Measurements from ENCODE around the gene PROSER1. TPM values are rescaled to one million over a fixed set of nuclear protein-coding genes. Genes with fewer than 3 reads are reported as not detected.

The PROSER1 gene
- total and polyA plus RNA-seq, 10 donors: 12.8 to 52.2 (median 35.4) TPM

DNA sequence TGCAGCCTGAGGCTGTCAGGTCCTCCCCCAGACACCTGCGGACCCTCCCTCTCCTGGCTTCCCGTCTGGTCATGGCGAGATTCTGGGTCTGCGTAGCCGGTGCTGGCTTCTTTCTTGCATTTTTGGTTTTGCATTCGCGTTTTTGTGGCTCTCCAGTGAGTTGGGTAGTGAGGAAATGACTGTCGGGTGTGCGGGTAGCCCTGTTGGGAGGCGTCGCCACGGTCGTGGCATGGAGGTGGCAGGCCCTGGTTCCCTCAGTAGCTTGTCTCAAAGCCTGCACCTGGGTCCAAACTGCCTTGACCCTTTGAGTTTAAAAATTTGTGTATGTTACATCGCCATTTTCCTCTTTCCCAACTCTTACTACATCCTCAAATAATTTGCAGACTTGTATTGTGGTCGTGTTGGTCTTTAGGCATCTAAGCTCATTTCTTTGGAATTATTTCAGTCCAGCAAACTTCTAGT lies 711 bp upstream of the PROSER1 start:
- Histone ChIP-seq H3K36me3 (peaks cover 0 to 16% (median 0%) of the 10 kb centered on the region in 6 donors), H3K4me3 (peak overlapping the region; percentile 55 to 98 (median 93)), H3K27me3 (replicated peaks in 1 of 7) (no peaks in the 10 kb centered on the region), H3K4me1 (peaks cover 31 to 80% (median 62%) of the 10 kb centered on the region in 6 donors), H3K9me3 (no peaks in the 10 kb centered on the region), H3K27ac (peak overlapping the region; percentile 86 to 95 (median 92))
- intact Hi-C loops (cut with DNase I; ENCODE audit: low total_unique reads): no loop called here
- no peak for DNase-seq
- TF ChIP-seq POLR2AphosphoS5 (IDR thresholded peaks at IDR 0.05): peak in 1 of 3 donors; percentile 73
- TF ChIP-seq POLR2A (IDR thresholded peaks at IDR 0.05): no peak
- WGBS, 5 donors: 0 to 1% (median 0%) methylated on average over 15 of the region's 15 CpGs

DNA sequence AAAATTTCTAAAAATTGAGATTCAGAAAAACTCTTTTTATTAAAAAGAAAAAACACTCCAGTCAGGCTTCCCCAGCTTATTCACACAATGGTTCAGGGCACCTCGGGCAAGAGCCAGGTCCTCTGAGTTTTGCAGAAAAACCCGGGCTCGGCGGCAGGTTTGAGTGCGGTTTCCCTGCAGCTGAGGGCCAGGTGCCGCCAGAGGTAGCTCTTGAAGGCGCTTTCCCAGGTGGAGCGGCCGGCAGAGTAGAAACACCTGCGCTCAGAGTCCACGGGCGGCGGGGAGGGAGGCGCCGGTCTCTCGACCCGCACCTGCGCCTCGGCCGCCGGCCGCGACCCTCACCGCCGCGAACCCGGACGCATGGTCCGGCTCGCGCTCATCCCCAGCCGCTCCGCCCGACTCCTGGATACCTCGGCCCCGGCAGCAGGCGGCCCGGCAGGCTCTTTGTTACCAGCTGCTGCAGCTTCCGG lies 444 bp downstream of the PROSER1 start:
- no peak for DNase-seq
- Histone ChIP-seq H3K4me1 (peaks cover 31 to 88% (median 69%) of the 10 kb centered on the region in 6 donors), H3K27ac (peak overlapping the region; percentile 86 to 95 (median 92)), H3K4me3 (peak overlapping the region; percentile 55 to 98 (median 93)), H3K36me3 (peaks cover 0 to 6% (median 0%) of the 10 kb centered on the region in 6 donors), H3K27me3 (replicated peaks in 1 of 7) (no peaks in the 10 kb centered on the region), H3K9me3 (no peaks in the 10 kb centered on the region)
- intact Hi-C loops (cut with DNase I; ENCODE audit: low total_unique reads): no loop called here
- WGBS, 5 donors: 0% methylated on average over 31 to 39 of the region's 39 CpGs
- TF ChIP-seq CTCF (IDR thresholded peaks at IDR 0.05 in 8 of 11, conservative IDR thresholded peaks at IDR 0.05 in 3 of 11) (no peak), POLR2A (IDR thresholded peaks at IDR 0.05) (no peak), POLR2AphosphoS5 (IDR thresholded peaks at IDR 0.05) (no peak)

DNA sequence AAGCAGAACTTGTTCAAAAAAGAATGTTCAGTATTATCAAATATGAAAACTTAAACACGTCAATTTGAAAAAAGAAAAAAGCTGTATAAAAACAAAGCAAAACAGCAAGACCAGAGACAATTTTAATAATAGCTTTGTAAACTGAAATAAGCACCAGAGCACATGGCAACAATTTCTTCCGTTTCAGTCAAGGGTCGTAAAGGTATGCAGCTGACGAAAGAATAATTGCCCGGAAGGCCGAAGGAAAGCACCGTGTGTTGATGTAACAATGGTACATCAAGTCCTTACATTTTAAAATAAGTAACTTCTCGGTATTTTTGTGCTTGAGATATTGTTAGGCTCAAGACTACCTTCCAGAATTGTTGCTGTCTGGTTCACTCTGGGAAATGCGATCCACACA lies 1.7 kb downstream of the PROSER1 start:
- H3K27me3 ChIP-seq (replicated peaks in 1 of 7): no peaks in the 10 kb centered on the region
- 1 to 2% (median 1%) methylated on average over 9 of the region's 9 CpGs for WGBS, 5 donors
- H3K27ac ChIP-seq: peak overlapping the region in 3 of 8 donors; percentile 15 to 34 (median 31)
- intact Hi-C loops (cut with DNase I; ENCODE audit: low total_unique reads): no loop called here
- DNase-seq: no peak
- H3K4me3 ChIP-seq: peak overlapping the region; percentile 55 to 98 (median 93)
- peaks cover 0 to 13% (median 0%) of the 10 kb centered on the region in 6 donors for H3K36me3 ChIP-seq
- TF ChIP-seq POLR2A (IDR thresholded peaks at IDR 0.05) (no peak), CTCF (IDR thresholded peaks at IDR 0.05 in 8 of 11, conservative IDR thresholded peaks at IDR 0.05 in 3 of 11) (no peak), POLR2AphosphoS5 (IDR thresholded peaks at IDR 0.05) (no peak)
- peaks cover 31 to 88% (median 66%) of the 10 kb centered on the region in 6 donors for H3K4me1 ChIP-seq
- no peaks in the 10 kb centered on the region for H3K9me3 ChIP-seq

GRCh38 chr13:39035799-39036198 lies 2.1 kb downstream of the PROSER1 start:
- no peak for DNase-seq
- TF ChIP-seq CTCF (IDR thresholded peaks at IDR 0.05 in 8 of 11, conservative IDR thresholded peaks at IDR 0.05 in 3 of 11): no peak
- Histone ChIP-seq H3K27me3 (replicated peaks in 1 of 7) (no peaks in the 10 kb centered on the region), H3K27ac (peak overlapping the region in 1 of 8 donors; percentile 15), H3K9me3 (no peaks in the 10 kb centered on the region), H3K36me3 (peaks cover 0 to 17% (median under 1%) of the 10 kb centered on the region in 6 donors), H3K4me1 (peaks cover 31 to 85% (median 62%) of the 10 kb centered on the region in 6 donors), H3K4me3 (peak overlapping the region in 7 of 8 donors; percentile 55 to 98 (median 92))
- WGBS, 5 donors: 28 to 35% (median 33%) methylated on average over 2 of the region's 2 CpGs
- intact Hi-C loops (cut with DNase I; ENCODE audit: low total_unique reads): no loop called here

All from spleen (tissue), 11 donors.